IPS-18c (cell line): ENCODE measurements around the gene TBC1D30.
"Not testable (repeated sequence)": the region's sequence is repeated elsewhere in the genome, so short reads cannot be mapped to it uniquely, and the experiment has no call there.

ENCODE experiments used
- H3K4me3 ChIP-seq: 2 replicates; pipeline ENCODE4 v1.7.0; 2013; ENCODE audit warnings: low read depth, mild to moderate bottlenecking, low read length, moderate library complexity; ENCODE audit not compliant: insufficient read depth
- H3K9me3 ChIP-seq: one replicate; pipeline ENCODE4 v1.6.1; 2013; ENCODE audit warnings: mild to moderate bottlenecking, low read length, moderate library complexity; ENCODE audit not compliant: control insufficient read depth, insufficient read depth

The TBC1D30 gene

GRCh38 chr12:64835901-64836300 is 11.5 kb downstream of the TBC1D30 start:
- Histone ChIP-seq H3K9me3 (no peaks in the 10 kb centered on the region), H3K4me3 (no peak overlapping the region)

- Histone ChIP-seq H3K9me3 (no peaks in the 10 kb centered on the region), H3K4me3 (no peak overlapping the region)
Observed at GRCh38 chr12:64836856-64837255, 12.4 kb downstream of the TBC1D30 start.

- Histone ChIP-seq H3K9me3 (no peaks in the 10 kb centered on the region), H3K4me3 (no peak overlapping the region)
Observed at GRCh38 chr12:64837427-64837826, 13.0 kb downstream of the TBC1D30 start.

GRCh38 chr12:64840119-64840518 is 15.7 kb downstream of the TBC1D30 start:
- Histone ChIP-seq H3K4me3 (no peak overlapping the region), H3K9me3 (no peaks in the 10 kb centered on the region)

GRCh38 chr12:64840949-64841717 is 16.7 kb downstream of the TBC1D30 start:
- H3K4me3 ChIP-seq = no peak overlapping the region
- H3K9me3 ChIP-seq = no peaks in the 10 kb centered on the region

- not testable (repeated sequence) for H3K4me3 ChIP-seq, H3K9me3 ChIP-seq
Observed at GRCh38 chr12:64848409-64848808, 24.0 kb downstream of the TBC1D30 start.

GRCh38 chr12:64858882-64859605 is 34.6 kb downstream of the TBC1D30 start:
- H3K9me3 ChIP-seq = no peaks in the 10 kb centered on the region
- H3K4me3 ChIP-seq = no peak overlapping the region

DNA sequence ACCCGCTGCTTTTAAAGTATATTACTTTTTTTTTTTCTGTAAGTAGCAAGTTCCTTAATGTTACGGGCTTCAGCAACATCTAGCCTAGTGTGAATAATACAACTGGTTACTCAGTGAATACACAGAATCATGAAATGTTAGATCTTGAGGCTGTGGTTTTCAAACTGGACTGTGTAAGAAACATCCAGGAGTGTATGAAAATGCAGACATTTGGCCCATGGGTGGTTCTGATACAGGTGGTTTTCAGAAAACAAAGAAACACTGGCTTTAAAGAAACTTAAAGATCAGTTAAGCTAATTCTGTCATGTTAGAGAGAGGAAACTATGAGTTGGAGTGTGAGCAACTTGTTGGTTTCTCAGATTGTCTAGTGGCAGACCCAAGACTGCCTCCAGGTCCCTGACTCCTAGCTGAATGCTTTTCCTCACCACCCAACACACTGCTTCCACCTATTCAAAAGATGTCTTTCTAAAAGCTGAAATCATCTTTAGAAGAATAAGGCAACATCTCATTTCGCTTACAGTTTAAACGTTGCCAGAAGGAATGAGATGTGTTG is 36.1 kb downstream of the TBC1D30 start:
- H3K9me3 ChIP-seq = no peaks in the 10 kb centered on the region
- H3K4me3 ChIP-seq = no peak overlapping the region

- H3K4me3 ChIP-seq = no peak overlapping the region
- H3K9me3 ChIP-seq = no peaks in the 10 kb centered on the region
Observed at GRCh38 chr12:64864319-64864718, 39.9 kb downstream of the TBC1D30 start.

- H3K4me3 ChIP-seq = no peak overlapping the region
- no peaks in the 10 kb centered on the region for H3K9me3 ChIP-seq
Observed at GRCh38 chr12:64875186-64875585, 50.7 kb downstream of the TBC1D30 start.

- no peaks in the 10 kb centered on the region for H3K9me3 ChIP-seq
- no peak overlapping the region for H3K4me3 ChIP-seq
Observed at GRCh38 chr12:64876388-64877071, 52.1 kb downstream of the TBC1D30 start.

DNA sequence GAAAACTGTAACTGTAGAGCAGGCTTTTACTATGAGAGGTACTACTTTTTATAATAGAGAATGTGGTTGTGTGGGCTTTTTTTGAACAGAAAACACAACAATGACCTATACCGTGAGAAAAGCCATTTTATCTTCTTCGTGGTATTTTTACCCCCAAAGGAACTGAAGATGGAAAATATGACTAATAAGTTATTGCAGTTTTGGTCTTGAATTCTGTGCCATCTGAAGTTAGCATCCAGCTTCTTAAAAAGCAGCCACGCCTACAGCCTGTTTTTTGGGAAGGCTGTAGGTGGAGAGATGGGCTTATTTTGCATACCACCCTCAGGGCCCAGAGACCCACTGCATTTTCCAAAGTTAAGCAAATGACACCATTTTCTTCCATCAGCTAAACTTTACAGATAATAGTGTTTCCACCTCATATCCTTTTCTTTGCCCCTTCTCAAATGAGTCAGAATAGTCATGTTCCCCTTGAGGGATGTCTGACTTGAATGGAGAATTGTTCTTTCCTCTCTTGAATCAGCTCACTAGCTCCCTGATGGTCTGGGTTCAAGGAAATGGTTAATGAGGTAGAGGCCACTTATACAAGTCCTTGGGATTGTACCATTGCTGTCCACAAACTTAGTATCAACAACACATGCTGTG is 53.0 kb downstream of the TBC1D30 start:
- Histone ChIP-seq H3K4me3 (no peak overlapping the region), H3K9me3 (no peaks in the 10 kb centered on the region)

DNA sequence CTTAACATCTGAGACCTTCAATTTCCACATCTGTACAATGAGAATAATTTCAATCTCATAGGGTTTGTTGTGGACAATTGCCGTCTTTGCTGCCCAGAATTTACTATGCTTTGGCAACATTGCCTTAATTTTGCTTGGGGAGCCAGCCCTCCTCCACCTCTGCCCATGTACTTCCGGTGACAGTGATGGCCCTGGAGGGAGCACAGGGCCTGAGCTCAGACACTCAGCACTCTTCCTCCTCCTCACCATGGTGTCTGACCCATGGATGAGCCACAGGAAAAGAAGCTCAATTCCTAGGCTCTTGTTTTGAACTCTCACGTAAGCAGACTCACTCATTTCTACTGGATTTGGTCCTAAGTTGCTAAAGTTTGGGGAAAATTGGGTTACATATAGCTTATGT is 58.2 kb downstream of the TBC1D30 start:
- no peaks in the 10 kb centered on the region for H3K9me3 ChIP-seq

DNA sequence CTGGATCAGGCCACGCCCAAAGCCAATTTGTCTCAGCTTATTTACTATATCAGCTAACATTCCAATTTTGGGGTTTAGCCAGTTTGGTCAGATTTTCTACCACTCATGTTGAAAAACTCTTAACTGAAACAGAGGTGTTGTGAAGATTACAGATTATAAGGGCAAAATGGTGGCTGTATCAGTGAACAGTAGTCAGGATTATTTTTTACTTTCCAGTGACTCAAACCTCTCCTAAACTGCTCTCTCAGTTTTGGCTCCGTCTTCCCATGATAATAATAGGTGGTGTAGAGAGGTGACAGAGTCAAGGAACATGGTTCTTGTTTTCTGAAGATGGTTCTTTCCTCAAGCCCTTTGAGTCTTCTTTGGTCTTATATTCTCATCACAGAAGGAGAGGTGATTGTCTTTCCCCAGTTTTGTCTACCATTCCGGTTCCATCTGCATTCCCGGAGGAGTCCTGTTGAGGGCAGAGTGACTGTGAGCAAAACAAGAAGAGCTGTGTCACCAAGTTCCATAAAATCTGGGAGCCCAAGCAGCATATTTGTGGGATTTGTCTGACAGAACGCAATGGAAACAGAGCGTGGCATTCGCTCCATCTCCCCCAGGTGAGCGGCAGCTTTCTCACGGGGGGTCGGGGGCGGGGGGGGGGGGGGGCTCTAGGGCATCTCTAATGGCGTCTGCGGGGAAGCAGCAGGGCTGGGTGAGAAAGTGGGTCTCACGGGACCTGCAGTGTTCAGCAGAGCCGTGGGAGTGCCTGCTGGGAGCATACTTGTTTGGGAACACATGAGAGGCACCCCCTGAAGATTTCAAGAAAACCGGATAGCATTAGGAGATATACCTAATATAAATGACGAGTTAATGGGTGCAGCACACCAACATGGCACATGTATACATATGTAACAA is 59.1 kb downstream of the TBC1D30 start:
- H3K9me3 ChIP-seq = no peaks in the 10 kb centered on the region
- H3K4me3 ChIP-seq = no peak overlapping the region

More for the DNA sequence above, 58.2 kb downstream of the TBC1D30 start:
- no peak overlapping the region for H3K4me3 ChIP-seq

DNA sequence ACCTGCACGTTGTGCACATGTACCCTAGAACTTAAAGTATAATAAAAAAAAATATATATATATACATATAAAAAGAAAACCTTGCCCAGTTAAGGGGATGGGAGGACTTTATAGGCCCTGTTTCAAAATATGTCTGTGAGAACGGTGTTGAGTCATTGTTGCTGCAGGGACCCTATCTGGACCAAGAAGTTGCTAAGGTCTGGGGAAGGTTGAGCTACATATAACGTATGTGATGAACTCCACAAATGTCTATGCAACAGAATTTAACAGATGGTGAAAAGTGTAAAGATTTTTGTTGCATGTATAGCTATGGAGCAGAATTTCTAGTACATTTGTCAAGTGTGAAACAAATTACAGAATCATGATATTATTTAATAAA is 59.7 kb downstream of the TBC1D30 start:
- Histone ChIP-seq H3K9me3 (no peaks in the 10 kb centered on the region), H3K4me3 (no peak overlapping the region)

GRCh38 chr12:64884728-64885127 is 60.3 kb downstream of the TBC1D30 start:
- Histone ChIP-seq H3K9me3 (no peaks in the 10 kb centered on the region), H3K4me3 (no peak overlapping the region)
